Thymus (tissue), 11 donors: Measurements from ENCODE around the gene PRDM16. TPM values are rescaled to one million over a fixed set of nuclear protein-coding genes. Genes with fewer than 3 reads are reported as not detected.

Source experiments
- DNase-seq, 9 donors: peaks; one replicate each; pipeline ENCODE4 v3.0.0-alpha.2; 2013; ENCODE audit warnings: low spot score in 9 of 9, low read depth in 6 of 9, missing footprints in 1 of 9
- H3K27ac ChIP-seq, 2 donors: one replicate each; pipeline ENCODE4 v1.5.1; 2013; ENCODE audit warnings: control low read depth in 1 of 2, low read depth in 1 of 2, low read length in 1 of 2, mild to moderate bottlenecking in 1 of 2, moderate library complexity in 1 of 2
- H3K27me3 ChIP-seq, 2 donors: one replicate each; pipeline ENCODE4 v1.5.1; 2013; ENCODE audit warnings: low read length in 1 of 2; ENCODE audit not compliant: control insufficient read depth in 2 of 2, insufficient read depth in 1 of 2
- H3K36me3 ChIP-seq, 2 donors: one replicate each; pipeline ENCODE4 v1.5.1; 2013; ENCODE audit warnings: low read length in 1 of 2, mild to moderate bottlenecking in 1 of 2, moderate library complexity in 1 of 2; ENCODE audit not compliant: control insufficient read depth in 2 of 2, insufficient read depth in 2 of 2
- H3K4me1 ChIP-seq, 2 donors: one replicate each; pipeline ENCODE4 v1.5.1; 2013; ENCODE audit warnings: low read length in 2 of 2; ENCODE audit not compliant: control insufficient read depth in 2 of 2, insufficient read depth in 2 of 2
- H3K4me3 ChIP-seq, 2 donors: one replicate each; pipeline ENCODE4 v1.5.1; 2013; ENCODE audit warnings: low read length in 2 of 2, control low read depth in 1 of 2, mild to moderate bottlenecking in 1 of 2
- H3K9me3 ChIP-seq, 2 donors: one replicate each; pipeline ENCODE4 v1.5.1; 2013; ENCODE audit warnings: low read length in 1 of 2, mild to moderate bottlenecking in 1 of 2; ENCODE audit not compliant: control insufficient read depth in 2 of 2, insufficient read depth in 1 of 2
- WGBS: extraction: QIAGEN DNeasy Blood & Tissue Kit; methylation state at CpG from one replicate; pipeline ENCODE4 v1.1.7; 2013; 5-methylcytosine and 5-hydroxymethylcytosine counted together
- polyA plus RNA-seq: library from polyadenylated mRNA; stranded (reverse); fragments of 200-250 nt; gene quantifications from one replicate; pipeline ENCODE4 v1.2.3, GENCODE V29; 2013
- total RNA-seq: library from RNA; stranded (reverse); fragments of 120-200 nt; gene quantifications from one replicate; pipeline ENCODE4 v1.2.4, GENCODE V29; 2013
- donor health status: healthy.

PRDM16 gene
- total and polyA plus RNA-seq, 2 donors: 0.09 to 0.55 TPM

DNA sequence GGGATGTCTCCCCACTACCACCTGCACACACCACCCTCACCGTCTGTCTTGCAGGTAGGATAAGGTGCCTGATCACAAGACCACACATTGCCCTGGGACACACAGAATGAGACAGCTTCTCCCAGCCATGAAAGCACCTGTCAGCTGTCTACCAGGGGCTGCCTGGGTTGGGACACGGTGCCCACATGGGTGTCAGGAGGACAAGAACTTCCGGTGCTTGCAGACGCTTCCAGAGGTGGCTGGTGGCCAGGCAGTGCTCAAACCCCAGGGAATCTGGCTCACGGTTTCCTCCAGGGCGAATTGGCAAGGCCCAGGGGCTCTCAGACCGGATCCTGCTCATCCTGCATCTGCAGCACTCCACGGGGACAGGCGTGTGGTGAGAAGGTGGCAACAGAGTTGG lies 202.9 kb downstream of the PRDM16 start:
- peaks cover 0 to 1% of the 10 kb centered on the region in 2 donors for H3K9me3 ChIP-seq
- H3K4me1 ChIP-seq: no peaks in the 10 kb centered on the region
- no peak for DNase-seq
- no peaks in the 10 kb centered on the region for H3K27me3 ChIP-seq
- H3K27ac ChIP-seq: no peak overlapping the region
- H3K36me3 ChIP-seq: no peaks in the 10 kb centered on the region
- WGBS: 92% methylated on average over 9 of the region's 9 CpGs
- no peak overlapping the region for H3K4me3 ChIP-seq

DNA sequence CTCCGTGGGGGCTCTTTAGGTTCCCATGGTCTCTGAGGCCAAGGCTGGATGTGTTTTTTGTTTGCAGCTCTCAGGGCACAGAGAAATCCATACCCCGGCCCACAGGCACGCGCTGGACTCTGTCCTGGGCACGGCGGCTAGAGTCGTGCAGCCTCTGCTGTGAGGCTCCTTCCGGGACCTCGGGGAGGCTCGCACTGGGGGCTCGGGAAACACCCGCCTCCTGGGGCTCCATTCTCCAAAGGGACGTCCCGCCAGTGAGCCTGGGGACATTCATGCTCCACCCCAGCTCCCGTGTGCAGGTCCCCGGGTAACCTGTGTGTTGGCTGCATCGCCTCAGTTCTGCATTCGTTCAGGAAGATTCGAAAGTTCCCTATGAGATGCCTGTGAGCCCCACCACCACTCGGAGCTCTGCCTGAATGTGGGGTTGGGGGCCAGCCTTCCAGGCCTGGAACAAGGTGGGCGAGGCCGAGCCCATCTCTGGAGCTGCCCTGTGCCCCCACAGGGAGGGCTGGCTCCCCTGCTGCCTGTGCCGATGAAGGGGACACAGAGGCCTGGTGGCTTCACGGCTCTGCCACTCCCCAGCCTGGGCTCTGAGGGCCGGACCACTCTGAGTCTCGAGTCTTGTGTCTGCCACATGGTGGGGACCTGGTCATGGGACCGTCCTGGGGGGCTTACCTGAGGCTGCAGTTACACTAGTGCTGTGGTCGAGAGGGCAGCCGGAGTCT lies 203.5 kb downstream of the PRDM16 start:
- no peaks in the 10 kb centered on the region for H3K36me3 ChIP-seq
- no peaks in the 10 kb centered on the region for H3K27me3 ChIP-seq
- no peak for DNase-seq
- 93% methylated on average over 29 of the region's 29 CpGs for whole genome bisulfite sequencing
- no peak overlapping the region for H3K4me3 ChIP-seq
- no peak overlapping the region for H3K27ac ChIP-seq
- H3K4me1 ChIP-seq: no peaks in the 10 kb centered on the region
- peaks cover 0 to 1% of the 10 kb centered on the region in 2 donors for H3K9me3 ChIP-seq

DNA sequence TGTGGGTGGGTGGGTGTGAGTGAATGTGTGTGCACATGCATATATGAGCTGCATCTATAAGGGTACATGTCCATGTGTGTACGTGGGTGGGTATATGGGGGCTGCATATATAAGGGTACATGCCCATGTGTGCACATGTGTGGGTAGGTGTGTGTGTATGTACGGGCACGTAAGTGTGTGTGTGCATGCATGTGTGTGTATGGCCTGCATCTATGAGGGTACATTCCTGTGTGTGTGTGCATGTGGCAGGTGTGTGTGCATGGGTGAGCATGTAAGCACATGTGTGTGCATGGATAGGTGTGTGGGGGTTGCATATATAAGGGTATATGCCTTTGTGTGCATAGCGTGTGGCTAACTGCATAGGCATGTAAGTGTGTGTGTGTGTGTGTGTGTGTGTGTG lies 204.4 kb downstream of the PRDM16 start:
- no peak for DNase-seq
- Histone ChIP-seq H3K27ac (no peak overlapping the region), H3K9me3 (peaks cover 0 to 1% of the 10 kb centered on the region in 2 donors), H3K4me3 (no peak overlapping the region), H3K4me1 (no peaks in the 10 kb centered on the region), H3K27me3 (no peaks in the 10 kb centered on the region), H3K36me3 (no peaks in the 10 kb centered on the region)
- 97% methylated on average over 4 of the region's 4 CpGs for WGBS

DNA sequence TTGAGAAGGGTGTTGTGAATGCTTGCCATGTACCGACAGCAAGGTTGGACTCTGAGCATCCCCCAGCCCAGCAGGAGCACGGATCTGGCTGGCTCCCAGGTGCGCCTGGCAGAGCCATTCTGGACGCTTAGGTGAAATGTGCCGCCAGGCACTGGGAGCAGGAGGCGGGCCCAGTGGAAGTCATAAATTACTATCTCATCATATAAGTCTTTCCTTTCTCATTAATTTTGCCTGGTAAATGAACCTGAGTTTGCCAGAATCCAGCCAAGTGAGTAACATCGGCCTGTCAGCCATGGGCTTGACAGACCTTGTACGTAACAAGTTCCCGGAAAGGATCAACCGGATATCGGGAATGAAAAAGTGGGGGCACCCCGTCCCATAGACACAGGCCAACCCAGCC lies 206.0 kb downstream of the PRDM16 start:
- no peak overlapping the region for H3K27ac ChIP-seq
- 93% methylated on average over 12 of the region's 12 CpGs for WGBS

DNA sequence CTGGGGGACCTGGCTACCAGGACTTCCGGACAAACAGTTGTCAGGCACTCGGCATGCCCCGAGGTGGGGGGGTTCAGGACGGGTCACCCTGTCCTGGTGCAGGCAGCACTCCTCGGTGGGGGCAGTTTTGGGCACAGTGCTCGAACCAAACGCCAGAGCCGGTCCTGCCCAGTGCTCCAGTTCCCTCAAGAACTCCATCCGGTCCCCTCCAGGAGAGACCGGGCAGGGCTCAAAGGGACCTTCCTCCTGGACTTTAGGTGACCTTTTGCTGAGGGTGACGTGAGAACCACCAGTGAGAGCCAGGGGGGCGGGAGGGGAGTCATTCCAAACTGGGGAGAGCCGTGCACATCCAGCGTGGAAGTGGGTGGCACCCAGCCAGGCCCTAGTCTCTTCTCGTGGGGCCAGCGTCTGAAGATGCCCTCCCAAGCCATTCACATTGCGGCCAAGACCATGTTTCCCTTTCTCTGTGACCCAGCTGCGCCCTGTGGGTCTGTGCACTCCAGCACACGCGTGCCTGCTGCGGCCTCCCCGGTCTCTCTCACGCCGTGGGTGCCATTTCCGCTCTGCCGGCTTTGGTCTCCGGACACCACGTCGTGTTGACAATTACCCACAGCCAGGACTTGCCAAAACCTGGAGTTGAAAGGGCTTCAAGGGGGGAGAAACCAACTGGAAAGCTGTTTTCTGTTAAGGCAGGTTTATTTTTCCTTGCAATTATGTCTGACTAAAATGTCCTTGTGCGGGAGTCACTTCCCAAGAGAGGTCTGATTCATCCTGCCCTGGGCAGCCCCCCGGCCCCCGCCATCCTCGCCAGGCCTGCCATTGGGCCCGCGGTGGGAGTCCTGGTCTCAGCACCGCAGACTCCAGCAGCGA lies 206.7 kb downstream of the PRDM16 start:
- H3K4me1 ChIP-seq: no peaks in the 10 kb centered on the region
- WGBS: 92% methylated on average over 37 of the region's 37 CpGs
- H3K4me3 ChIP-seq: no peak overlapping the region
- H3K27me3 ChIP-seq: no peaks in the 10 kb centered on the region
- H3K36me3 ChIP-seq: no peaks in the 10 kb centered on the region
- no peak for DNase-seq
- peaks cover 0 to 1% of the 10 kb centered on the region in 2 donors for H3K9me3 ChIP-seq
- no peak overlapping the region for H3K27ac ChIP-seq

More for the DNA sequence above, 206.0 kb downstream of the PRDM16 start:
- no peaks in the 10 kb centered on the region for H3K36me3 ChIP-seq
- no peaks in the 10 kb centered on the region for H3K4me1 ChIP-seq
- H3K9me3 ChIP-seq: peaks cover 0 to 1% of the 10 kb centered on the region in 2 donors
- DNase-seq: no peak
- H3K4me3 ChIP-seq: no peak overlapping the region
- no peaks in the 10 kb centered on the region for H3K27me3 ChIP-seq

DNA sequence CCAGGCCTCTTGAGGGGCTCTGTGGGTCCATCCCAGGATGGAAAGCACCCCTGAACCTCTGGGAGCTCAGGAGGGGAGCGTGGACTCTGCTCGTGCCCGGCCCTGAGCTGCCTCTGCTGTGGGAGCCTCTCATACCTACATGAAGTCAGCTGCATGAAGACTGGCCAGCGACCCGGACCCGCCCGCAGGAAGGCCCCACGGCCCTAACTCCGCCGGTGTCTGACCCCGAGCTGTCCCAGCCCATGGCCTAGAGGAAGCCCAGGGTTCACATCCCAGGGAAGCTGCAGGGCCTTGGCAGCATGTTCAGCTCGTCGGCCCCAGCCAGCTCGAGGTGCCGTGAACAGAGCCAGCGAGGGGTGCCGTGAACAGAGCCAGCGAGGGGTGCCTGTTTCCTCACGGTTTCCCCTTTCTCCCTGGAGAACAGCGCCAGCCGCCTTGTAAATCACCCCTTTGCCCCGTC lies 207.4 kb downstream of the PRDM16 start:
- Histone ChIP-seq H3K36me3 (no peaks in the 10 kb centered on the region), H3K27me3 (no peaks in the 10 kb centered on the region), H3K27ac (no peak overlapping the region), H3K4me3 (no peak overlapping the region), H3K4me1 (no peaks in the 10 kb centered on the region), H3K9me3 (peaks cover 0 to 1% of the 10 kb centered on the region in 2 donors)
- 92% methylated on average over 22 of the region's 22 CpGs for WGBS
- DNase-seq: no peak

DNA sequence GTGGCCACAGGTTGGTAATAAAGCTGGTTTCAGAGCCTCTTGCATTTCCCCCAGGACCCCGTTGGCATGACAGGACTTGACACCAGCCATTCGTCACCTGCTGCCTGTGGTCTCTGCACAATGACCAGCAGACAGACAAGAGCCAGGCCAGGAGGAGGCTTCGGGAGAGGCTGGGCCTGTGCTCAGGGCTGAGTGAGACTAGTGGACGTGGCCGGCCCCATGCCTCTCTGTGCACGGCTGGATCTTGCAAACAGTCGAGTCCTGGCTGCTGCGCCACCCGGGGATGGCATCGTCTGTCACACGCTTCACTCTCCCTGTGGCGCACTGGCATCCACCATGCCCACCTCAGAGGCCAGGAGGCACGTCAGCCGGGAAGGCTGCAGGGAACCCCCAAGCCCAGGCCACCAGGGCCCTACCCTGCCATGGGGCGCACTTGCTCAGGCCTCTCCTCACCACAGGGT lies 208.0 kb downstream of the PRDM16 start:
- H3K27me3 ChIP-seq: no peaks in the 10 kb centered on the region
- no peaks in the 10 kb centered on the region for H3K36me3 ChIP-seq
- no peaks in the 10 kb centered on the region for H3K4me1 ChIP-seq
- H3K27ac ChIP-seq: no peak overlapping the region
- no peak overlapping the region for H3K4me3 ChIP-seq
- no peak for DNase-seq
- WGBS: 96% methylated on average over 15 of the region's 15 CpGs
- H3K9me3 ChIP-seq: peaks cover 0 to 1% of the 10 kb centered on the region in 2 donors

DNA sequence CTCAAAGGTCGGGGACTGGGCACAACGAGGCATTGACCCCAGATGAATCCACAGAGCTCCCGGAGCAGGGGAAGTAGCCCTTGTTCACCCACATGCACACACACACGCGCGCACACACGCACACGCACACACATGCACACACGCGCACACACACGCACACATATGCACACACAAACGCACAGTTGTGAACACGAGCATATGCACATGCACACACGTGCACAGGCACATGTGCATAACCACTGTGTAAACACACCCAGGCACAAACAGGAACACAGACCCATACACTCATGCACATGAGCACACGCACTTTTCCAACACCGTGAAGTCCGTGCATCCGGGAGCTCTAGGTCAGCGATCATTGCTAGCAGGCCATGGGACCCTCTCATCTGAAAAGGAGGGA lies 208.6 kb downstream of the PRDM16 start:
- DNase-seq: no peak
- H3K36me3 ChIP-seq: no peaks in the 10 kb centered on the region
- peaks cover 0 to 1% of the 10 kb centered on the region in 2 donors for H3K9me3 ChIP-seq
- 95% methylated on average over 19 of the region's 19 CpGs for WGBS
- H3K4me1 ChIP-seq: no peaks in the 10 kb centered on the region
- H3K27me3 ChIP-seq: no peaks in the 10 kb centered on the region
- no peak overlapping the region for H3K4me3 ChIP-seq
- H3K27ac ChIP-seq: no peak overlapping the region
